Retinal pigment epithelial cell (primary cell): ENCODE measurements around the gene PSEN1.

Source experiments
- DNase-seq: peaks from one replicate; pipeline ENCODE4 v3.0.0-alpha.2; 2010; ENCODE audit warnings: low read depth
- H3K4me3 ChIP-seq: 2 replicates; pipeline ENCODE4 v1.5.1; 2011; ENCODE audit warnings: mild to moderate bottlenecking, low read length, control low read depth, moderate library complexity
- TF ChIP-seq, protein P1 (sequence below): conservative IDR thresholded peaks from 2 replicates; pipeline ENCODE4 v1.5.1; 2011; ENCODE audit warnings: low read depth, low read length, control low read depth, inconsistent platforms

The PSEN1 gene

DNA sequence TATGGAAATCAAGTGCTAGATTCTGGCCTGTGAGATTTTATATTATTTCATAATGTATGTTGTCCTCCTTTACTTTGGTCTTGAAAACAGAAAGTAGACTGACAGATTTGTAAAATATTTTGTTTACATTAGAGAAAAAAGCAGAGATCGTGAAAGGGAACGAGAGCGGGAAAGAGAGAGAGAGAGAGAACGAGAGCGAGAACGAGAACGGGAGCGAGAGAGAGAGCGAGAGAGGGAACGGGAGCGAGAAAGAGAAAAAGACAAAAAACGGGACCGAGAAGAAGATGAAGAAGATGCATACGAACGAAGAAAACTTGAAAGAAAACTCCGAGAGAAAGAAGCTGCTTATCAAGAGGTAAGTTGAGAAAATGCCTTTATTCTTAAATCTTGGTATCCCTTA, 30.6 kb upstream of the PSEN1 start:
- TF ChIP-seq, protein P1, sequence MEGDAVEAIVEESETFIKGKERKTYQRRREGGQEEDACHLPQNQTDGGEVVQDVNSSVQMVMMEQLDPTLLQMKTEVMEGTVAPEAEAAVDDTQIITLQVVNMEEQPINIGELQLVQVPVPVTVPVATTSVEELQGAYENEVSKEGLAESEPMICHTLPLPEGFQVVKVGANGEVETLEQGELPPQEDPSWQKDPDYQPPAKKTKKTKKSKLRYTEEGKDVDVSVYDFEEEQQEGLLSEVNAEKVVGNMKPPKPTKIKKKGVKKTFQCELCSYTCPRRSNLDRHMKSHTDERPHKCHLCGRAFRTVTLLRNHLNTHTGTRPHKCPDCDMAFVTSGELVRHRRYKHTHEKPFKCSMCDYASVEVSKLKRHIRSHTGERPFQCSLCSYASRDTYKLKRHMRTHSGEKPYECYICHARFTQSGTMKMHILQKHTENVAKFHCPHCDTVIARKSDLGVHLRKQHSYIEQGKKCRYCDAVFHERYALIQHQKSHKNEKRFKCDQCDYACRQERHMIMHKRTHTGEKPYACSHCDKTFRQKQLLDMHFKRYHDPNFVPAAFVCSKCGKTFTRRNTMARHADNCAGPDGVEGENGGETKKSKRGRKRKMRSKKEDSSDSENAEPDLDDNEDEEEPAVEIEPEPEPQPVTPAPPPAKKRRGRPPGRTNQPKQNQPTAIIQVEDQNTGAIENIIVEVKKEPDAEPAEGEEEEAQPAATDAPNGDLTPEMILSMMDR, result no peak
- H3K4me3 ChIP-seq, result no peak overlapping the region
- no peak for DNase-seq

DNA sequence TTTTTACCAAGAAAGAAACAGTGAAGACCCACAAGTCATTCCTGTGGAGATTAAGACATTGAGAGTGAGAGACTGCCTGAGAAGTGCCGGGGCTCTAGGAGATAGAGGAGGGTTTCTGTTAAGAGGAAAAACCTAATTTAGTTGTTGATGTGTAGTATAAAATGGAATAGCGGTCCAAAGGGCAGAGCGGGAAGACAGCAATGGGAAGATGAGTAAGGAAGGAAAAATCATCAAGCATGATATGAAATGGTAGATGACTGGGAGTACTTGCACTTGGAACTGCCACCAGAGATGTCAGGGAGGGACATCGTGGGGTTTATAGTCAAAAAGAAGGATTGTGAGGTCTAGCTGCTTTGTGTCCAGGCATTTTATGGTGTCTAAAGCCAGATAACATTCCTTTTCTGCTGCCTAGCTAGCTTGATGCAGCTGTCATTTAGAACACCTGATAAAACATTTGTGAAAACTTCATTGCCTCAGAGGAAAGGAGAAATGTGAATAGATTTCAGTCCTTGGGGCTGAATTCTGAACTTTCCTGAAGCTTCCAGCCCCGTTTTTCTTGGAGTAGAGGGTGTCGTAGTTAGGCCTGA, 20.1 kb upstream of the PSEN1 start:
- no peak for DNase-seq
- TF ChIP-seq, protein P1, result no peak
- no peak overlapping the region for H3K4me3 ChIP-seq

DNA sequence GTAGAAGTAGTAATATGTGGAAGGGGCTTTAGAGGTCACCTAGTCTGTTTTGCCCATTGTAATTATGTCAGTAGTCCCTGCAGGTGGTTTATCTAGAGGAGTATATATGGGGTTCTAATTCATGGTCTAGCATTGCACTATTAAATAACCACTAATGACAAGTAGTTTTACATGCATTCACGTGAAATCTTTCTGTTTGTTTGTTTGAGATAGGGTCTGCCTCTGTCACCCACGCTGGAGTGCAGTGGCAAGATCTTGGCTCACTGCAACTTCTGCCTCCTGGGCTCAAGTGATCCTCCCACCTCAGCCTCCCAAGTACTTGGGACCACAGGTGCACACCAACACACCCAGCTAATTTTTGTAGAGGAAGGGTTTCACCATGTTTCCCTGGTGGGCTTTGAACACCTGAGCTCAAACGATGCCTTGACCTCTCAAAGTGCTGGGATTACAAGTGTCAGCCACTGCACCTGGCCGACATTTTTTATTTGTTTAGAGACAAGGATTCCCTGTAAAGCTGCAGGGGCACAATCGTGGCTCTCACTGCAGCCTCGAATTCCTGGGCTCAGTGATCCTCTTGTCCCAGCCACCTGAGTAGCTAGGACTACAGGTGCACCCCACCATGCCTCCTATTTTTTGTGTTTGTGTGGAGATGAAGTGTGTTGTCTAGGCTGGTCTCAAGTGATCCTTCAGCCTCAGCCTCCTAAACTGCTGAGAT, 12.0 kb upstream of the PSEN1 start:
- TF ChIP-seq, protein P1, result no peak
- H3K4me3 ChIP-seq, result no peak overlapping the region
- DNase-seq, result no peak

DNA sequence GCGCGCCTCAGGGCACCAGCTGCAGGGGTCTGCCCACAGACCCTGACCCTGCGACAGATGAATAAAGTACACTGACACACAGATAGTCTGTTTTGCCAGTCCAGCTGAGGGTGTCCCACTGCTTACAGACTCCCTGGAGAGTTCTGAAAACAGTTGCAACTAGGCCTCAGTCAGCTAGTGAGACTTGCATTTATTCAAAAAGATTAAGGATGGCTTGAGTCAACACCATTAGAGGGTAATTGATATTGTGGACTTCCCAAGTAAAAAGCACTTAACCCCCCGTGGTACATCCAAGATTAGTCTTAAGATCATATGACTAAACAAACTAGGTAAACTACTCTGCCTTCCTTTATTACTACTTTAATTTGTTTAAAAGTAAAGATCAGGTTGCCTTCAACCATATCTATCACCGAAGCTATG, 11.1 kb upstream of the PSEN1 start:
- no peak overlapping the region for H3K4me3 ChIP-seq
- no peak for DNase-seq
- TF ChIP-seq, protein P1, result no peak

DNA sequence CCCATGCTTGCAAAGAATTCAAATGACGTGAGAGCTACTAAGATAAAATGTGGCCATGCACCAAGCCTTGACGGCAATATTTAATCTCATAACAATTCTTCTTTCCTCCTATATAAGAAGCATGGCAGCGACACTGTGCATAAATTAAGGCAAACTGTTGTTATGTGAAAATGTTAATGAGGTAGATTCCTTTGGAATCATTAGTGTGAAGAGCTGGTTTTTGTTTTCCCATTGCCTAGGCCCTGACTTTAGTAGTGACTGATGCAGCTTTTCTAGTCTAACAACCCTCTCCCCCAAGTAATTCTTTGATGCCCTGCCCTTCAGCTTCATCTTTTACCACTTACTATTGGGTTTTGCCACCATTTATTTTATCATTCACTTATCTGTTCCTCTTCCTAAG, 10.6 kb upstream of the PSEN1 start:
- DNase-seq, result no peak
- TF ChIP-seq, protein P1, result no peak

DNA sequence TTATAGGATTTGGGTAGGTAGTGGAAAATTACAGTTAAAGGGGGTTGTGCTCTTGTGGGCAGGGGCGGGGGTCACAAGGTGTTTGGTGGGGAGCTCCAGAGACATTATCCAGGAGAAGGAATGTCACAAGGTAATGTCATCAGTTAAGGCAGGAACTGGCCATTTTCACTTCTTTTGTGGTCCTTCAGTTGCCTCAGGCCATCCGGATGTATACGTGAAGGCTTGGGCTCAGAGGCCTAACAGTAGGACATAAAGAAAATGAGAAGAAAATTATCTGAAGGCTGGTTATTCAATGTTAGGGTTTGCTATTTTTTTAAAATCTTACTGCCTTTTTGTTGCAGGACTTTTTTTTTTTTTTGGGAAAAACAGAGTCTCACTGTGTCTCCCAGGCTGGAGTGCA, 2.5 kb upstream of the PSEN1 start:
- DNase-seq, result no peak
- H3K4me3 ChIP-seq, result no peak overlapping the region
- TF ChIP-seq, protein P1, result no peak

More for the DNA sequence above, 10.6 kb upstream of the PSEN1 start:
- no peak overlapping the region for H3K4me3 ChIP-seq

DNA sequence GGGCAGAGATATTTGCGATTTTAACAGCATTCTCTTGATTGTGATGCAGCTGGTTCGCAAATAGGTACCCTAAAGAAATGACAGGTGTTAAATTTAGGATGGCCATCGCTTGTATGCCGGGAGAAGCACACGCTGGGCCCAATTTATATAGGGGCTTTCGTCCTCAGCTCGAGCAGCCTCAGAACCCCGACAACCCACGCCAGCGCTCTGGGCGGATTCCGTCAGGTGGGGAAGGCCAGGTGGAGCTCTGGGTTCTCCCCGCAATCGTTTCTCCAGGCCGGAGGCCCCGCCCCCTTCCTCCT, 271 bp upstream of the PSEN1 start:
- TF ChIP-seq, protein P1, result no peak
- no peak for DNase-seq

More for the DNA sequence above, 271 bp upstream of the PSEN1 start:
- H3K4me3 ChIP-seq, result peak overlapping the region; percentile 60
